ENCODE results near the gene SPAAR. TPM values are rescaled to one million over a fixed set of nuclear protein-coding genes. Genes with fewer than 3 reads are reported as not detected.

Gene SPAAR
- total and polyA plus RNA-seq, 7 donors, result 2.5 to 4.6 (median 3.6) TPM

- no peak for TF ChIP-seq CTCF (IDR thresholded peaks at IDR 0.05)
- Histone ChIP-seq H3K27me3 (ENCODE audit: insufficient read depth in 3 of 3, low read length in 2 of 3) (no peaks in the 10 kb centered on the region), H3K4me3 (peak overlapping the region; percentile 49), H3K27ac (peak overlapping the region; percentile 80), H3K9me3 (no peaks in the 10 kb centered on the region), H3K36me3 (ENCODE audit: insufficient read depth in 1 of 2, low read depth in 1 of 2) (no peaks in the 10 kb centered on the region), H3K4me1 (peaks cover 28% of the 10 kb centered on the region)
- no peak for ATAC-seq
- 58 to 64% (median 60%) methylated on average over 9 of the region's 9 CpGs for WGBS, 3 donors
- intact Hi-C loops (cut with DNase I), result loop anchor here in 1 of 2 donors (5.0 kb wide), 1 partner anchor 39 kb away; no protein-coding TSS in a partner anchor
- peak; percentile 48 to 56 for DNase-seq
Observed at GRCh38 chr9:35908504-35909125, 675 bp upstream of the SPAAR start.

DNA sequence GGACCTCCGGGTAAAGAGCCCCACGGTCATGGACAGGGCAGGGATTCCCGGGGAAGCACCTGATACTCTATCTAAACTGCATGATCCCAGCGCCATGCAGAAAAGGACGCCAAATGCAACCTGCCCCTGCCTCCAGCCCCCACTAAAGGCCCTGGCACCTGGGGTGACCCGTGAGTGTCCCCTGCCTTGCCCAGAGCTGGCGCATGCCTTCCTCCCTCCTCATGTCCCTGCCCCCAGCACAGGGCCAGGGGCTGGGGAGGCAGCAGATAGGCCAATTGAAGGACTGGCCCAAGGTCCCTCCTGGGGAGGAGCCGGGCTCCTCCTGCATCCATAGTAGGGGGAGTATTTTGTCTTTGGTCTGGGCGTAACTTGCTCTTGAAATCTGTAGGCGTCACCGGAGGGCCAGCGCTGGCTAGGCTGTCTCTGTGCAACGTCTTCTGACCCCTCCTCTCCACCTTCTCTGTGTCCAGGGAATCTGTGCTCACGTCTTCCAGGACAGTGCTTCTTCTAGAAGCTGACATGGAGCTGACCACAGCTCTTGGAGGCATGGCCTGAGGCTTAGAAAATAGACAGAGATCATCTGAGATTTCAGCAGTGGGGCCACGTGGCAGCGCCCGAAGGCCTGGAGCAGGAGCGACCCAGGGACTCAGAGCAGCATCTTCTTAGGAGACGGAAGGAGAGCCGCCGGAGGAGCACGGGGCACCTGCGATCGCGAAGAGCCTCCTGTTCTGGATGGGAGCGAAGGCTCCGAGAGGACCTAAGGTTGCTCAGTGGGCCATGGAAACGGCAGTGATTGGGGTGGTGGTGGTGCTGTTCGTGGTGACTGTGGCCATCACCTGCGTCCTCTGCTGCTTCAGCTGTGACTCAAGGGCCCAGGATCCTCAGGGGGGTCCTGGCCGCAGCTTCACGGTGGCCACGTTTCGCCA is 660 bp downstream of the SPAAR start:
- no peak for TF ChIP-seq CTCF (IDR thresholded peaks at IDR 0.05)
- intact Hi-C loops (cut with DNase I), result loop anchor here in 1 of 2 donors (5.0 kb wide), 1 partner anchor 37 kb away; no protein-coding TSS in a partner anchor
- Histone ChIP-seq H3K27me3 (ENCODE audit: insufficient read depth in 3 of 3, low read length in 2 of 3) (no peaks in the 10 kb centered on the region), H3K27ac (peak overlapping the region; percentile 80), H3K4me3 (peak overlapping the region; percentile 49), H3K9me3 (no peaks in the 10 kb centered on the region), H3K36me3 (ENCODE audit: insufficient read depth in 1 of 2, low read depth in 1 of 2) (no peaks in the 10 kb centered on the region), H3K4me1 (peaks cover 23% of the 10 kb centered on the region)
- WGBS, 3 donors, result 76 to 82% (median 79%) methylated on average over 34 of the region's 34 CpGs
- ATAC-seq (peak in 1 of 4 donors; percentile 6), DNase-seq (peak; percentile 38 to 68)

- DNase-seq, result peak; percentile 27 to 57
- peaks cover 14% of the 10 kb centered on the region for H3K4me1 ChIP-seq
- no peaks in the 10 kb centered on the region for H3K27me3 ChIP-seq (ENCODE audit: insufficient read depth in 3 of 3, low read length in 2 of 3)
- no peaks in the 10 kb centered on the region for H3K36me3 ChIP-seq (ENCODE audit: insufficient read depth in 1 of 2, low read depth in 1 of 2)
- 58 to 67% (median 62%) methylated on average over 14 of the region's 14 CpGs for WGBS, 3 donors
- H3K27ac ChIP-seq, result peak overlapping the region; percentile 80
- intact Hi-C loops (cut with DNase I), result no loop called here
- peak overlapping the region; percentile 49 for H3K4me3 ChIP-seq
- TF ChIP-seq CTCF (IDR thresholded peaks at IDR 0.05), result peak; percentile 48
- no peaks in the 10 kb centered on the region for H3K9me3 ChIP-seq
- no peak for ATAC-seq
Observed at GRCh38 chr9:35910613-35911359, 1.5 kb downstream of the SPAAR start.

- Histone ChIP-seq H3K4me3 (peak overlapping the region; percentile 49), H3K9me3 (no peaks in the 10 kb centered on the region), H3K27ac (no peak overlapping the region), H3K27me3 (ENCODE audit: insufficient read depth in 3 of 3, low read length in 2 of 3) (no peaks in the 10 kb centered on the region), H3K4me1 (peaks cover 9% of the 10 kb centered on the region), H3K36me3 (ENCODE audit: insufficient read depth in 1 of 2, low read depth in 1 of 2) (no peaks in the 10 kb centered on the region)
- no peak for TF ChIP-seq CTCF (IDR thresholded peaks at IDR 0.05)
- intact Hi-C loops (cut with DNase I), result no loop called here
- no peak for DNase-seq
- ATAC-seq, result no peak
- 65 to 77% (median 76%) methylated on average over 10 of the region's 10 CpGs for WGBS, 3 donors
Observed at GRCh38 chr9:35911690-35912089, 2.4 kb downstream of the SPAAR start.
